Stimulated activated CD8-positive, alpha-beta memory T cell treated with anti-CD3 and anti-CD28 coated beads, Interleukin-15, amount 100 ng/mL, for 4 hours (primary cell): Measurements from ENCODE around the gene WDR33.
A peak's percentile ranks its signal among the peaks of the same experiment; 100 is the strongest.
"Not testable (repeated sequence)": the region's sequence is repeated elsewhere in the genome, so short reads cannot be mapped to it uniquely, and the experiment has no call there.

Experiments used
- DNase-seq, 2 donors: peaks; one replicate each; pipeline ENCODE4 v3.0.0-alpha.2; 2020; ENCODE audit warnings: low read depth in 2 of 2

WDR33 gene

DNA sequence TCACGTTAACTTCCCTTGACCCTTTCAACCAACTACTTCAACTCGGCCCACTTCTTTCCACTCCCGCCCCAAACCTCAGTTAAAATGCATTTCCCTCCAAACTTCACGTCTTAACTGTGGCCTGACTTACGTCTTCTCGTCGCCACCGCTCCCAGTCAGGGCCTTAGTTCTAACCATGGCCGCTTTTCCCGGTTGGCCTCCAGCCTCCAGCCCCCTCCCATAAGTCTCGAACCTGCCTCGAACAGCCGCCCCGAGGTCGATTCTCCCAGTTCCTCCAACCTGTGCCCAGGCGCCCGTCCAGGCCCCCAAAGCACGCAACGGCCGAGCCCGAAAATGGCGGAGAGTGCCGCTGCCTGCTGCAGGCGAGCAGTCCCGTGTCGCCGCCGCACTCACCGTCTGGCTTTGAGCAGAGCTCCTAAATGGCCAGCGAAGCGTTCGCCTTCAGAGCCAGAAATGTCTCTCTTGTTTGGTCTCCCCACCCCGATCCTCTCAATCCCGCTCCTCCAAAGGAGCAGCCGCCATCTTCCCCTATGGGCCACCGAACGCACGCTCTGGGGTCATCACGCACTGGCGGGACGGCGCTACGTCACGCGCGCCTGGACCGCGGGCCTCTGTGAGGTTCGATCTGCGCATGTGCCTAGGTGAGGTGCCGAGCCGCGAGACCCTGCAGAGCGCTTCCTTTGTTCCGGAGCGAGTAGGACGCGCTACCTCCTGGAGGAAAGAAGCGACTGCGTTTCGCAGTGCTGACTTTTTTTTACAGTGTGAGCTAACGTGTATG is at the start of gene WDR33:
WDR33 (minus strand) TSS at position 553 of the 778 bp plus-strand sequence. CDS start 40,190 bp downstream, outside the sequence.
- DNase-seq, result peak; percentile 88 to 90

DNA sequence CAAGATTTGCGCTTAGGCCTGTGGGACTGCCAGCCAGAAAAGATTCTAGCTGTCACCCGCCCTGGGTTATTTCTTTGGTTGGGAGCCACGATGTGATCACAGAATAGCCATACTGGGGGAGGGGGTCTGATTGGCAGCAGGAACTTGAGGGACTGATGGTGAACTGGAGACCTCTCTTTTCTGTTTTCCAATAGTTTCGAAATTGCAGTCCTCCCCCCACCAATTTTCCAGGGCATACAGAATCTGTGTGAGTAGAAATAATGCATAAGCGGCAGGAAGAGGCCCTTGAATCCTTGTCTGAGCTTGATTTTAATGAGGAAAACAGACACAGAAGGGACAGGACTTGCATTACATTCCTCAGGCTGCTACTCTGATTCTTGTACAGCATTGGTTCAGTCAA is 49.2 kb upstream of the WDR33 start:
- no peak for DNase-seq

DNA sequence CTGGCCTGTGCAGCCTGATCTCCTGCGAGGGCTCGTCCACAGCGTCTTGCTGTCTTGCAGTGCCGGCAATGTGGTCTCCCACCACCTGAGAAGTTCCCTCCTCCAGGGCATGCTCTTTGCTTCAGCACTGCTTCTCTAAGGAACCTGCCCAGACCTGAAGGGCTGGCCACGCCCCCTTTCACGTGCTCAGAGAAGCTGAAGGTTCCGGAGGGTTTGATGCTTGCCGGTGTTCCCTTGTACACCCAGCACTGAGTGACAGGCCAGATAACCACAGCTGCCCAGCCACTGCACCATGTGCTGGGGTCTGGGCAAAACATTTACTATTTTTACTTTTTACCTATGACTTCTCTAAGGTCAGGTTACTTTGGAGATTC is 48.7 kb upstream of the WDR33 start:
- peak; percentile 24 to 43 for DNase-seq

DNA sequence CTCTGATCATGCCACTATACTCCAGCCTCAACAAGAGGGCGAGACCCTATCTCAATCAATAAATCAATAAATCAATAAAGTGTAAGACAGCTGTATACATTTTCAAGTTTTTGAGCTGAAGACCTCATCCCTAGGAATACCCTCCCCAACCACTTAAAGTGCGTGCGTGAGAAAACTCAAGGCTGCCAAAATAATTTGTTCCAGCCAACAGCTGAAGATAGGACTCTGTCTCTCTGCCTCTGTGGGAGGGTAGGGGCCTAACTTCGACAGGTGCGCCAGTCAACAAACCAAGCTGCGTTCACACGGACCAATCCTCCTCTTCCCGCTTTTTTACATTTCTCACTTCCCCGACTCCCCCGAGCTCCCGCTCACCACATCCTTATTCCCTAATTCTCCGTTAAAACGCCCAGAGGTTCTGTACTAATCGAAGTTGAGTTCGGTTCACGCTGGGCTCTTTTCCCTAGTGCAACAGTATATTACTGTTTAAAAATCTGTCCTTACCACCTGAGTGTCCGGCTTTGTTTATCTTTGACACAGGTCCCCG is 46.4 kb upstream of the WDR33 start:
- no peak for DNase-seq

DNA sequence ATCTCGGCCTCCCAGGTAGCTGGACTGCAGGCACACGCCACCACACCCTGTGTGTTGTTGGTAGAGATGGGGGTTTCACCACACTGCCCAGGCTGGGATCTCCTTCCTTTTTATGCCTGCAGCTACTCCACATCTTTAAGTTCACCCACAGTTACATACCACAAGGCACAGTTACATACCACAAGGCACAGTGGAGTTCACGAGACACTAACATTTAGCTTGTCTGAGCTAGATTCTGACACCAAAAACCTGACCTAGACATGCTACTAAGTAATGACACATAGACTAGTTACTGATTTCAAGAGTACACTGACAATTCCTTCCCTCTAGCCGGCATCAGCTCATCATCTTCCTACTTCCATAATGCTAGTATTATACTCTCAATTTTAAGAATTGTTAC is 42.7 kb upstream of the WDR33 start:
- DNase-seq, result no peak

DNA sequence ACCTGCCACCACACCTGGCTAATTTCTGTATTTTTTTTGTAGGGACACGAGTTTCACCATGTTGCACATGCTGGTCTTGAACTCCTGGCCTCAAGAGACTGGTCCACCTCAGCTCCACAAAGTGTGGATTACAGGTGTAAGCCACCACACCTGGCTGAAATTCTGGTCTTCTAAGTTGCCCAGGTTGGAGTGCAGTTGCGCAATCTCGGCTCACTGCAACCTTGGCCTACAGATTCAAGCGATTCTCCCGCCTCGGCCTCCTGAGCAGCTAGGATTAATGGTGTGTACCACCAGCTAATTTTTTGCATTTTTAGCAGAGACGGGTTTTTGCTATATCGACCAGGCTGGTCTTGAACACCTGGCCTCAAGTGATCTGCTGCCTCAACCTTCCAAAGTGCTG is 41.4 kb upstream of the WDR33 start:
- no peak for DNase-seq

DNA sequence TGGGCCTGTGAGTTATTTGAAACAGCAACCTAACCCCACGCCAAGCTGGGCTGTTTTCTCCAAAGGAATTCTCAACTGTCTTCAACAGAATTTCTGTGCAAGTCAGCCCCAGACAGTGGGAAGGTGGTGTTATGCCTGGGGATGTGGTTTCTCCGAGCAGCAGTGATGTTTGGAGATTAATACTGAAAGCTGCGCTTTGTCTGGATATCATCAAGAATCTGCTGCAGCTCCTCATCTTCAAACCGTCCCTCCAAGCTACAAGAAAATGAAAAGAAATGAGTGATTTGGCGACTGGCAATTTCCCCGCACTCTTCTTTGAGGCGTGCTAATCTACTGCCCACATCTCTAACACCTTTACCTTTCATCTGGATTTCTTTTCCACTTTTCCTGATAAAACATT is 37.0 kb upstream of the WDR33 start:
- no peak for DNase-seq

DNA sequence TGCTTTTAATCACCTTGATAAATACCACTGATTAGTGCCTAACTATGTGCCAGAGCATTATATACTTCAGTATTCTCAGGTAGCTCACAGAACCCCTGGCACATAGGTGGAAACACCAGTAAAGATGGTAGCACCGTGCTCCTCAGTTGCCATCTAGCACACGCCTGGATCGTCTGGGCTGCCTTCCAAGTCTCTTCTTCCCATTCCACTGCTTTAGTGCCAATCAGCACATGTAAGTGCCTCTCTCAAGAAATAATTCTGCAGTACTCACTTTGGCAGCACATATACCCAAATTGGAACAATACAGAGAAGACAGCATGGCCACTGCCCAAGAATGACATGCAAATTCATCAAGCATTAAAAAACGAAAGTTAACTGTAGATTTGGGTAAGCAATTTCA is 34.0 kb upstream of the WDR33 start:
- no peak for DNase-seq

DNA sequence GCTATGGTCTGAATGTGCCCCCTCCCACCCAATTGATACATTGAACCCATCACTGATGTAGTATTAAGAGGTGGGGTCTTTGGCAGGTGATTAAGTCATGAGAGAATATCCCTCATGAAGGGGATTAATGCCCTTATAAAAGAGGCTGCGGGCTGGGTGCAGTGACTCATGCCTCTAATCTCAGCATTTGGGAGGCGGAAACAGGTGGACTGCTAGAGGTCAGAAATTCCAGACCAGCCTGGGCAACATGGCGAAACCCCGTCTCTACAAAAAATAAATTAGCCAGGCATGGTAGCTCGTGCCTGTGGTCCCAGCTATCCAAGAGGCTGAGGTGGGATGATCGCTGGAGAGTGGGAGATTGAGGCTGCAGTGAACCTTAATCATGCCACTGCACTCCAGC is 32.7 kb upstream of the WDR33 start:
- no peak for DNase-seq

DNA sequence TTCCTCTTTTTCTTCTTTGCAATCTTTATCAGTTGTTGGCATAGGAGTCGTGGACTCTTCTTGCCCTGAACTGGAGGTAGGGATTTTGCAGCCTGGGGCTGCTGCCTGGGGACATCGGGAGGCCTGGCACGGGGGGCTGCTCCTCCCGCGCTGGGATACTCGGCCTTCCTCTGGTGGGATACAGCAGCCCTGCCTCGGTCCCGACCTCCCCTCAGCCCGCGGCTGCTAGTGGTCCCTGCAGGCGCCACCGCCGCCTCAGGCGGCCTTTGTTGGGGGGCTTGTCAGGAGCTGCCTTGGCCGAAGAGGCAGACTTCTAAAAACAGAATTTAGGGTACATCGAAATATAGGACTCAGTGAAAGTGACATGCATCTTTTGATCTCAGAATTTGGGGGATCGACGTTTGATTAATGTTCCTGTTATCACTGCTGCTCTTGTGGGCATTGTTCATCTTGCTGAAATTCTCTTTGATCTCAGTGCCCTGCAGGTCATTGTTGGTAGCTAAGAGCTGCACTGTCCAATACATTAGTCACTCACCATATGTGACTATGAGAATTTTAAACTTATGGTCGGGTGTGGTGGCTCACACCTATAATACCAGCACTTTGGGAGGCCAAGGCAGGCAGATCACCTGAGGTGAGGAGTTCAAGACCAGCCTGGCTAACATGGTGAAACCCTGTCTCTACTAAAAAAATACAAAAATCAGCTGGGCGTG is 30.7 kb upstream of the WDR33 start:
- no peak for DNase-seq

DNA sequence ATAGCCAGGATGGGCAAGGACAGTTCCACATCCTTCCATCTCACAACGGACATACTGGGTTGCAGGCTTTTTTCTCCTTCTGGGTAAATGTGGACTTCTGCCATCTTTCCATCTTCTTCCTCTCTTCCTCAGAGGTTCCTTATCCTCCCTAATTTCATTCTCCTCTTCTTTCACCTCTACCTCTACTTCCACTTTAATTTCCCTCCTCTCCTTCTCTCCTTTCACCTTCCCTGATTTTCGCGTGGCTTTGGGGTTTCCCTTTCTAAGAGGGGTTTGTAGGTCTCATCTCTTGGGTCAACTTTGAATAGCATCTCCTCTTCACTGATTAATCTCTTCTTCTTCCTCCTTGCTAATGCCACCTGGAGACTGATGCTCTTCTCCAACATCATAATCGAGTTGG is 29.9 kb upstream of the WDR33 start:
- no peak for DNase-seq

DNA sequence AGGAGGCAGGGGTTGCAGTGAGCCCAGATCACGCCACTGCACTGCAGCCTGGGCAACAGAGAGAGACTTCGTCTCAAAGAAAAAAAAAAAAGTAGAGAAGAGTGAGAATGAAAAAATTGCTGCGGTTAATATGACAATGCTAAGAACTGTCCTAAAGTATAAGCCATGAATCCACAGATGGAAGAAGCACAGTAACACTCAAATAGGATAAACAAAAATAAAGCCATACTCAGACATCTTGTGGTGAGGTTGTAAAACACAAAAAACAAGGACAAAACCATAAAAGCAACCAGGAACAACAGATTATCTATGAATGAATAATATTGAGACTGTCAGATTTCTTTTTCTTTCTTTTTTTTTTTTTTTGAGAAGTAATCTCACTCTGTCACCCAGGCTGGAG is 24.0 kb upstream of the WDR33 start:
- no peak for DNase-seq

DNA sequence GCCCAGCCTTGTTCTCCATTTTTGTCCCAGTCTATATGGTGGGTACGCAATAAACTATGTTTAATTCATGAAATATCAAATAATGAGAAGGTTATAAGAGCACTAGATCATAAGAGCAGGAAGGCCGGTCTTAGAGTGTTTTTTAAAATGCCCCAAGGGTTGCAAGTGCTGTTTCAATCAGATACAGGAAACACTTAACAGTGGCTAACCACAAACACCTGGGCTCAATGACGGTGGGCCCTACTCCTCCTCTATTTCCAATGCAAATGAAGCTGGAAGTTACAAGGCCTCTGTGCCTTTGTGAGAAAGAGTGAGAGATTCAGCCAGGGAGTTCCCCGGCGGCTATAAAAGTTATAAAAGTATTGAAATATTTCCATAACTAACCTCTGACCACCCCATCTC is 18.9 kb upstream of the WDR33 start:
- peak; percentile 17 to 42 for DNase-seq

DNA sequence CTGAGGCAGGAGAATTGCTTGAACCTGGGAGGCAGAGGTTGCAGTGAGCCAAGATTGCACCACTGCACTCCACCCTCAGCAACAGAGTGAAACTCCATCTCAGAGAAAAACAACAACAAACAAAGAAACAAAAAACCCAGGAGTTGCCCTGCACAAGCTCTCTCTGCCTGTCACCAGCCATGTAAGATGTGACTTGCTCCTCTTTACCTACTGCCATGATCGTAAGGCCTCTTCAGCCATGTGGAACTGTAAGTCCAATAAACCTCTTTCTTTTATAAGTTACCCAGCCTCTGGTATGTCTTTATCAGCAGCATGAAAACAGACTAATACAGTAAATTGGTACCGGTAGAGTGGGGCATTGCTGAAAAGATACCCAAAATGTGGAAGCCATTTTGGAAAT is 15.7 kb upstream of the WDR33 start:
- DNase-seq, result not testable (repeated sequence)

DNA sequence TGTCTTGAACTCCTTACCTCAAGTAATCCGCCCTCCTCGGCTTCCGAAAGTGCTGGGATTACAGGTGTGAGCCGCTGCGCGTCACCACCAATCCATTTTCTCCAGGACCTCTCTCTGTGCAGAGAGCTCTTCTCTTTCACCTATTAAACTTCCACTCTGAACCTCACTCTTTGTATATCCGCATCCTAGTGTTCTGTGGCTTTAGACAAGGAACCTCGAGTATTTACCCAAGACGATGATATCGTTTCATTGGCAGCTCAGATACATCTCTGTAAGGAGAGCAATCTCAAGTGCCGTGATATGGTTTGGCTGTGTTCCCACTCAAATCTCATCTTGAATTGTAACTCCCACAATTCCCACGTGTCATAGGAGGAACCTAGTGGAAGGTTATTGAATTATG is 15.1 kb upstream of the WDR33 start:
- no peak for DNase-seq

DNA sequence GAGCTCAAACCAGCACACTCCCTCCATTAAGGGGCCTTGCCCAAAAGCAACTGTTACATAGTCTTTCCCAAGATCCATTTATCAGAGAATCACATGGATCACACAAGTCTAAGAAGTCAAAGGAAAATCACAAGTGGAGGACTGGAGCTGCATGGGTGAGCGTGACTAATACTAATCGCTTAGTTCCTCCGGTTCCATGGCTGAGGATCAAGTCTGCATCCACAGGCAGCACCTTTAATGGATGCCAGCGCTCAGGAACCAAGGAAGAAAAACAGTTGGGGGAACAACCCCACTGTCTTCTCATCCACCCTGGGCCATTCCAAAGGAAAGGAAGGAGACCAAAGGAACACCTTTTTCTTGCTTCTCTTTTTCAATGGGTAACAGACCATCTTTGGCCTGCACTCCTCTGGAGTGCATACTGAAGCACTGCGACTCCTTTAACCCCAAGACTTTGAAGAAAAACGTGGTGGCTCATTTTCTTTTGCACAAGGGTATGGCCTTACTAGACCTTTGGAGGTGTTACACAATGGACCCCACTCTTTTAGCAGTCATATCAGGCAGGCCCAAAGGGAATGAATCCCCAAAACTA is 9.2 kb upstream of the WDR33 start:
- DNase-seq, result no peak

DNA sequence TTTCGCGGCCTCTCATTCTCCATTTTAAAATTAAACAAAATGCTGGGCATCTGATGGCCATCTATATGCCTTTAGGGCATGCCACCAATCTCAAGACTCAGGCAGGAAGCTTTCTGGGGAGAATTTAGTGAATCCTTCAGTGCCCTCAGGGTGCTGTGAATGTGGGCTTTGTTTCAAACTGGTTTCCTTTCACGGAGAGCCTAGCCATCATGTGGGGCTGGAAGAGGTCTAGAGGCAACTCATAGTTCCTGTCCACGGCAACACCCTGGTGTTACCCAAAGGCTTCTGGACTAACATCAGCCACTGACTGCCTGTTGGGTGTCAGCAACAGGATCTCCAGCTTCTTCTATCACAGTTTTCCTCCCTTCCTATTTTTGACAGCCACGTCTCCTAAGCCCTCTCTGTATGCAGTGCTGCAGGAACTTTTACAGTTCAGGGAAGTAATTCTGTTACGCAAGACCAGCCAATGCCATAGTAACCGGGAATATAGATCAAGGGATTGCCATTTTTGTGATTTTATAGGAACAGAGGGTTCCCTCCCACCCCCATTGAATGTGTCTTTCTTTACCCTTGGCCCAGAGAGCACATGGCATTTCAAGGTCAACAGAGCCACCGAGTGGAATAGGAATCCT is 7.9 kb upstream of the WDR33 start:
- no peak for DNase-seq

DNA sequence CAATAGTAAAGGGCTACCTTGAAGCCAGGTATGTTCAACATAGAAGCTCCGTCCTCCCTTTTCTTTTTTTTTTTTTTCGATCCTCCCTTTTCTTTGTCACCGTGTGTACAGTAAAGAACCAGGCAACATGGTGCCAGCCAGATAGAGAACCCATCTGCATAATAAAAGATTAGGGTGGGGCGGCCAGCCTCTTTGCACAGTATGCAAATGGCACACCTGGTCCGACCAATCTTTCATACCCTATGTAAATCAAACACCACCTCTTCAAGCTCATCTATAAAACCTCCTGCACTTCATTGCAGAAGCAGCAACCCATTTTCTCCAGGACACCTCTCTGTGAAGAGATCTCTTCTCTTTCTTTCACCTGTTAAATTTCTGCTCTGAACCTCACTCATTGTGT is 7.3 kb upstream of the WDR33 start:
- DNase-seq, result no peak

DNA sequence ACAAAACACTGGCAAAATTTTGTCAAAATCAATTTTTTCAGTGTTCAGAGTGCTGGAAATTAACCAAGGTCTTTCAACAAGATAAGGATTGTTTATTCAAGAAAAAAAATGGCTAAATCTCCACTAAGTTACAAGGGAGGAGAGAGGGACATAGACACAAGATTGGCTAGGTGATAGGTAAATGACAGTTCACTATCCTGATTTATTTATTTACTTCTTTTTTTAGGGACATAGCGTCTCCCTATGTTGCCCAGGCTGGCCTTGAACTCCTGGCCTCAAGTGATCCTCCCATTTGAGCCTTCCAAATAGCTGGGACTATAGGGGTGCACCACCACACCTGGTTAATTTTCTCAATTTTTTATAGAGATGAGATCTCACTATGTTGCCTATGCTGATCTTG is 3.7 kb upstream of the WDR33 start:
- DNase-seq, result no peak

DNA sequence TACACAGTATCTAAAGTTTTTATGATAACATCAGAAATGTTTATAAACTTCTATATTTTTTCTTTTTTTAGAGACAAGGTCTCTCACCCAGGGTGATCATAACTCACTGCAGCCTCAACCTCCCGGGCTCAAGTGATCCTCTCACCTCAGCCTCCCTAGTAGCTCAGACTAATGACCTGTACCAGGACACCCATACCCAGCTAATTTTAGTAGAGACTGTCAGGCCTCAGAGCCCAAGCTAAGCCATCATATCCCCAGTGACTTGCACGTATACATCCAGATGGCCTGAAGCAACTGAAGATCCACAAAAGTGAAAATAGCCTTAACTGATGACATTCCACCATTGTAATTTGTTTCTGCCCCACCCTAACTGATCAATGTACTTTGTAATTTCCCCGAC is 1.5 kb upstream of the WDR33 start:
- not testable (repeated sequence) for DNase-seq

DNA sequence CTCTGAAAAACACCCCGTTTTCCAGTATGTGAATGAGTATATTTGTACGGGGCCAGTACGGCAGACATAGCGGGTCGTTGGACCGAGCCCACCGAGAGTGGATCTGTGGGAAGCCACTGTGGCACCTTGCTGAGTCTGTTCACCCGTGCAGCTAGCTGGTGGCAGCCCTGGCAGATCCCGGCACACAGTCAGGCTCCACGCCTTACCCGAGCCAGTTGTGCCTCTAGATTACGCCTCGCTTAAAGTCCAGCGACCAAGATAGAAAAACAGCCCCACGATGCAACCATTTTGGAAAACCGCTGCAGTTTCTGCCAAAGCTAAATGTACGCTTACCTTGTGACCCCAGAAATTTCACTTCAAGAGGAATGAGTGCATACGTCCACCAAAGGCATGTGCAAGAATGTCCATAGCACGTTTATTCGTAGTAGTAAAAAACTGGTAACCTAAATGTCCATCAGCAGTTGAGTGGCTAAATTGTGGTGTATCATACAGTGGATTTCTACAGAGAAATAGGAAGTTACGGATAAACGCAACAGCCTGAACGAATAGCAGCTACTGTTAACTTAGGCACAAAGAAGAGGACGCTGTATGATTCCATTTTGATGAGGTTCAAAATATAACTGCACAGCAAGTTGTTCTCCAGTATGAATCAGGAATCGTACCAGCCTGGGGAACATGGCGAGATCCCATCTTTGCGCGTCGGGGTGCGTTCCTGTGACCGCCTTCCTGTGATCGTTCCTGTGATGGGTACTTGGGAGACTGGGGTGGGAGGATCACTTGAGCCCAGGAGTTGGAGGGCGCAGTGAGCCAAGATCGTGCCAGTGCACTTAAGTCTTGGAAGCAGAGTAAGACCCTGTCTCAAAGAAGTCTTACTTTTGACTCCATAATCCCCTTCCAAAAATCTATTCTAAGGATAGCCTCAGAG is 688 bp upstream of the WDR33 start:
- DNase-seq, result no peak
